ENCODE results near the gene TIRAP. TPM values are rescaled to one million over a fixed set of nuclear protein-coding genes. Genes with fewer than 3 reads are reported as not detected.

Gene TIRAP
- total RNA-seq, 4 donors from 2014 or later: 3.9 to 8.8 (median 7.3) TPM

- Histone ChIP-seq H3K27me3 (no peaks in the 10 kb centered on the region), H3K4me3 (no peak overlapping the region), H3K27ac (no peak overlapping the region), H3K9me3 (no peaks in the 10 kb centered on the region), H3K36me3 (peaks cover 0 to 27% (median 4%) of the 10 kb centered on the region in 3 donors), H3K4me1 (peaks cover 10 to 44% (median 23%) of the 10 kb centered on the region in 3 donors)
- 45 to 61% methylated on average over 5 to 7 of the region's 12 CpGs for WGBS, 2 donors
- intact Hi-C loops (cut with DNase I): no loop called here
- no peak for DNase-seq
- no peak for TF ChIP-seq POLR2A (IDR thresholded peaks at IDR 0.05)
- TF ChIP-seq CTCF (IDR thresholded peaks at IDR 0.05): no peak
These were observed 45.6 kb downstream of the TIRAP start for GRCh38 chr11:126328444-126328843.

DNA sequence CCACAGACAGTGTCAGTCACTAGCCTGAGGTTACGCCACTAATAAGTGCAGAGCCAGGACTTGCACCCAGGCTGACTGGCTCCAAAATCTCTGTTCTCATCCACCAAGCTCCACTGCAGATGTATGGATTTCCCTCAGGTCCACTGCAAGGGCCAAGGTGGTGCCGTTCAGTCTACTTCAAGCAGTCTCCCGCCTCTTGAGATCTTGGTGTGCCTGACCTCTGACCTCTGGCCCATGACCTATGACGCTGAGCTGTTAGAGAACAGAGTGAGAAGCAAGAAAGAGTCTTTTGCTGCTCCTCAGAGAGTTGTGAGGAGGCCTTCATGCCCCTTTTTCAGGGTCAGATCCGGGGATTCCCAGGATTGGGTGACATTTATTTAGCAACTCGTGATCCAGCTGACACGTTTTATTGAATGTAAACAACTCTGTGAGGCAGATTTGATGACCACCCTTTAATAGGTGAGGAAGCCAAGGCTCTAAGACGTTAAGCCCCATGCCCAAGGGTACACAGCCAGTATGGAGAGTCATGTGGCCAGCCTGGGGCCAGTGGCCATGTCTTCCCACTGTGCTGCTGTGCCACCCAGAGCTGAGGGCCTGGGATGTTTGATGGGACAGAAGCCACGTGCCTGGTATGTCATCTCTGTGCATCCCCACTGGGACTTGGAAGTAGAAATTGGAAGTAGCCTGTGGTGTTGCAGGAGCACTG lies 46.2 kb downstream of the TIRAP start:
- no peaks in the 10 kb centered on the region for H3K9me3 ChIP-seq
- intact Hi-C loops (cut with DNase I): no loop called here
- H3K4me3 ChIP-seq: no peak overlapping the region
- TF ChIP-seq CTCF (IDR thresholded peaks at IDR 0.05): no peak
- no peak for TF ChIP-seq POLR2A (IDR thresholded peaks at IDR 0.05)
- no peak for DNase-seq
- H3K36me3 ChIP-seq: peaks cover 0 to 27% (median 4%) of the 10 kb centered on the region in 3 donors
- peaks cover 10 to 44% (median 23%) of the 10 kb centered on the region in 3 donors for H3K4me1 ChIP-seq
- WGBS, 2 donors: 62 to 65% methylated on average over 3 to 6 of the region's 9 CpGs
- no peak overlapping the region for H3K27ac ChIP-seq
- H3K27me3 ChIP-seq: no peaks in the 10 kb centered on the region

DNA sequence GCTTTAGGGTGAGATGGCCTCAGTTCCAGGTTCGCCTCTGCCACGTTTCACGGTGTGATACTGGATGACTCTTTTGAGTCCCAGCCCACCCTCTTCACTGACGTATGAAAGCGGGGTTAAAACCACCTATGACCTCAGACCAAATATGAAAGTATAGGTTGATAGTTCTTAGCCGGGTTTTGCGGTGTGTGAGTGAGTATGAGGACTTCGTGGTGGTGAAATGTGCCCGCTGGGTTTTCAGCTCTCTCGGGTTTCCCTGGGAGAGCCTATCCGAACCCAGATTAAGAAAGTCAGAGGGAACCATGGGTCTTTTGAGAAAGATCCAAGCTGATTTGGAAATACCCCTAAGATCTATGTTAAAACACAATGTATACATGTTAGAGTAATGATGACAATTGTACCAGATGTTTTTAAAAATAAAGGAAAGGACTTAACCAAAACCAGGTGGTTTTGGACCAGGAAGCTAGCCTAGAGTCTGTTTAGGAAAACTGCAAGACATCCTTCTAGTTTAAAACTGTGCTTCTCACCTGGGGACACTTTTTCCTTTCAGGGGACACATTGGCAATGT lies 46.8 kb downstream of the TIRAP start:
- TF ChIP-seq POLR2A (IDR thresholded peaks at IDR 0.05): no peak
- no peak for TF ChIP-seq CTCF (IDR thresholded peaks at IDR 0.05)
- Histone ChIP-seq H3K4me1 (peaks cover 10 to 44% (median 23%) of the 10 kb centered on the region in 3 donors), H3K9me3 (no peaks in the 10 kb centered on the region), H3K27ac (no peak overlapping the region), H3K4me3 (no peak overlapping the region), H3K36me3 (peaks cover 0 to 27% (median 4%) of the 10 kb centered on the region in 3 donors), H3K27me3 (no peaks in the 10 kb centered on the region)
- no peak for DNase-seq
- intact Hi-C loops (cut with DNase I): no loop called here
- 87 to 90% methylated on average over 10 to 11 of the region's 11 CpGs for WGBS, 2 donors

GRCh38 chr11:126331286-126331685 lies 48.4 kb downstream of the TIRAP start:
- Histone ChIP-seq H3K9me3 (no peaks in the 10 kb centered on the region), H3K4me1 (peaks cover 10 to 44% (median 23%) of the 10 kb centered on the region in 3 donors), H3K27ac (no peak overlapping the region), H3K27me3 (no peaks in the 10 kb centered on the region), H3K36me3 (peaks cover 0 to 36% (median 4%) of the 10 kb centered on the region in 3 donors), H3K4me3 (no peak overlapping the region)
- no peak for DNase-seq
- TF ChIP-seq CTCF (IDR thresholded peaks at IDR 0.05): no peak
- no peak for TF ChIP-seq POLR2A (IDR thresholded peaks at IDR 0.05)
- 93 to 97% methylated on average over 2 to 11 of the region's 13 CpGs for WGBS, 2 donors
- intact Hi-C loops (cut with DNase I): no loop called here

GRCh38 chr11:126332221-126332711 lies 49.4 kb downstream of the TIRAP start:
- Histone ChIP-seq H3K27me3 (no peaks in the 10 kb centered on the region), H3K9me3 (no peaks in the 10 kb centered on the region), H3K4me1 (peaks cover 10 to 44% (median 23%) of the 10 kb centered on the region in 3 donors), H3K27ac (no peak overlapping the region), H3K36me3 (peaks cover 0 to 40% (median 4%) of the 10 kb centered on the region in 3 donors), H3K4me3 (no peak overlapping the region)
- no peak for DNase-seq
- TF ChIP-seq POLR2A (IDR thresholded peaks at IDR 0.05): no peak
- TF ChIP-seq CTCF (IDR thresholded peaks at IDR 0.05): no peak
- intact Hi-C loops (cut with DNase I): no loop called here
- 50 to 67% methylated on average over 3 to 4 of the region's 5 CpGs for WGBS, 2 donors

All from esophagus squamous epithelium (tissue), 5 donors.